GM12892 (cell line): Measurements from ENCODE around the gene IMMP2L.

ENCODE experiments used
- POLR2AphosphoS5 ChIP-seq: IDR thresholded peaks from 2 replicates; pipeline ENCODE4 v1.6.1; 2011; ENCODE audit warnings: low read depth, low read length, control low read depth
- TAF1 ChIP-seq: IDR thresholded peaks from 2 replicates; pipeline ENCODE4 v1.6.1; 2011; ENCODE audit warnings: low read depth, mild to moderate bottlenecking, control low read depth, low read length, borderline replicate concordance

DNA sequence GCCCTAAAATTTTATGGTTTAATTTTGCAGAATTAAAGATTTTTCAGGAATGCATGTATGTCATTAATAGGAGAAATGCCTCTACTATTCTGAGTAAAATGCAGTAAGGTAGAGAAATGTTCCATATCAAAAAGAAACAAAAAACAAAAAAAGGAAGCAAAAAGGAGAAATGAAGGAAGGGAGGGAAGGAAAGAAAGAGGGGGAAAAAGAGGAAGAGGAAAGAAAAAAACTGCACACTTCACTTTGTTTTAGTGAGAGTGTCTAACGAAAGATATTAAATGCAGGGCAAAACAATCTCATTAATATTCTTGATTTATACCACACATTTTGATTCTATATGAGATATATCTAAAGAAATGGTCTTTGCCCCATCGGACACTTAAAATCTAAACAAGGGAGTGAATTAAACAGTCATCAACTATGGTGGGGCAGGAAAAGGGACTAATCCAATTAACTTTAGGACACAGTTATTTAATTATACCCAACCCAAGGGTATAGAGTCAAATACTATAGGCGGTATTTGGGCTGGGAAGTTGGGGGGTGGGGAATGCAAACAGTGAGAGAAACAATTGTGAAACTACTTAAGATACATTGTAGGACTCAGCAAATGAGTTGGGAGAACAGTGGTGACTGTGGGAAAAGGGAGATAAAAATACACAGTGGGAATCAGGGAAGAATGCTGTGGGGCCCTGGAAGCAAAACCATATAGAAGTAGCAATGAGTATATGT lies 27.0 kb downstream of the IMMP2L start:
- no peak for TF ChIP-seq POLR2AphosphoS5
- no peak for TF ChIP-seq TAF1
